Measurements from ENCODE around the gene TMEM72. TPM values are rescaled to one million over a fixed set of nuclear protein-coding genes. Genes with fewer than 3 reads are reported as not detected.
A peak's percentile ranks its signal among the peaks of the same experiment; 100 is the strongest.

TMEM72 gene
- total RNA-seq, 1 donor from 2014 or later: not detected

DNA sequence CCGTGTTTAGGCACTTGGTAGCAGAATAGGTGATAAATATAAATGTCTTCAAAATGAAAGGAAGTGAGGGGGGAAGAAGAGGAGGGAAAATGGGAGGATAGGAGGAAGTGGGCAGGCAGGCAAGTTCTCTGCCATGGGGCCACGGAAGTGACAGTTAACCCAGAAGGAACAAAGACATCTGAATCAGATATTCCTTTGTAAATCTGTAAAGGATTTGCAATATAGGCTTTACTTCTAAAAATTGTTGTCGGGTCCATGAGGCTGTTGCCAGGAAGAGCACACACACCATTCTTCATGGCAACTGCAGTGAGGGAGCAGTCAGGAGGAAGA is 24.8 kb downstream of the TMEM72 start:
- TF ChIP-seq, protein P1, sequence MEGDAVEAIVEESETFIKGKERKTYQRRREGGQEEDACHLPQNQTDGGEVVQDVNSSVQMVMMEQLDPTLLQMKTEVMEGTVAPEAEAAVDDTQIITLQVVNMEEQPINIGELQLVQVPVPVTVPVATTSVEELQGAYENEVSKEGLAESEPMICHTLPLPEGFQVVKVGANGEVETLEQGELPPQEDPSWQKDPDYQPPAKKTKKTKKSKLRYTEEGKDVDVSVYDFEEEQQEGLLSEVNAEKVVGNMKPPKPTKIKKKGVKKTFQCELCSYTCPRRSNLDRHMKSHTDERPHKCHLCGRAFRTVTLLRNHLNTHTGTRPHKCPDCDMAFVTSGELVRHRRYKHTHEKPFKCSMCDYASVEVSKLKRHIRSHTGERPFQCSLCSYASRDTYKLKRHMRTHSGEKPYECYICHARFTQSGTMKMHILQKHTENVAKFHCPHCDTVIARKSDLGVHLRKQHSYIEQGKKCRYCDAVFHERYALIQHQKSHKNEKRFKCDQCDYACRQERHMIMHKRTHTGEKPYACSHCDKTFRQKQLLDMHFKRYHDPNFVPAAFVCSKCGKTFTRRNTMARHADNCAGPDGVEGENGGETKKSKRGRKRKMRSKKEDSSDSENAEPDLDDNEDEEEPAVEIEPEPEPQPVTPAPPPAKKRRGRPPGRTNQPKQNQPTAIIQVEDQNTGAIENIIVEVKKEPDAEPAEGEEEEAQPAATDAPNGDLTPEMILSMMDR (IDR thresholded peaks at IDR 0.05; ENCODE audit: borderline replicate concordance): no peak
- no peaks in the 10 kb centered on the region for H3K36me3 ChIP-seq
- intact Hi-C loops (cut with micrococcal nuclease): no loop called here
- peaks cover 4% of the 10 kb centered on the region for H3K9me3 ChIP-seq (replicated peaks)
- H3K4me3 ChIP-seq: no peak overlapping the region
- DNase-seq: no peak
- peak overlapping the region; percentile 70 for H3K27ac ChIP-seq (replicated peaks)
- H3K27me3 ChIP-seq (ENCODE audit: low read depth): no peaks in the 10 kb centered on the region
- peaks cover 47% of the 10 kb centered on the region for H3K4me1 ChIP-seq

DNA sequence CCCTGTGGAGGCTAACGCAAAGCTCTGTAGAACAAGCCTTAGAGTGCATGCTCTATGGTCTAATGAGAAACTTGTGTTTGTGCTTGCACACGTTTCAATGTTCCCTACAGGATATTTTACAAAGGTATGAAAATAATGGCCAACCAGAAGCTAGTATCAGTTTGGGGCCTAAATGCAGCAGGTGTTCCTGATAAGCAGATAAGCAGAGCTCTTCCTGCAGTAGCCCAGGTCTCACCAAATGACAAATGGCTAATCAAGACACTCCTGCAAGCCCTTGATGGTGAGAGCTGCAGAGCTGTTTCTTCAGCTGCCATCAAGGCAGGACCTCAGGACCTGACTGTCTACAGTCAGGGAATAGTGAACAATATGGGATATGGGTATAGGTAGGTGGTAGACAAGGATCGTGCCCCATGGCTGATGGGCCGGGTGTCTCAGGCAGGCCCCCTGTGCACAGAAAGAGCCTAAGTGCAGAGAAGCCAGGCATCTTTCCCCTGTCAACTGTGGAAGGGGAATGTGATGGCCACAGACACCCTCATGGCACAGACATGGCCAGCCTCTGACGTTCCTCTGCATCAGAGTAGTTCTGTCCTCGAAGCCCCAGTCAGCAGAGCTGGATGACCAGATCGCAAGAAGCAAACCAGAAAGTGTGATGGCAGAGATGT is 25.3 kb downstream of the TMEM72 start:
- DNase-seq: no peak
- peaks cover 4% of the 10 kb centered on the region for H3K9me3 ChIP-seq (replicated peaks)
- H3K36me3 ChIP-seq: no peaks in the 10 kb centered on the region
- H3K27me3 ChIP-seq (ENCODE audit: low read depth): no peaks in the 10 kb centered on the region
- TF ChIP-seq, protein P1 (IDR thresholded peaks at IDR 0.05; ENCODE audit: borderline replicate concordance): no peak
- H3K27ac ChIP-seq (replicated peaks): peak overlapping the region; percentile 70
- intact Hi-C loops (cut with micrococcal nuclease): no loop called here
- no peak overlapping the region for H3K4me3 ChIP-seq
- peaks cover 47% of the 10 kb centered on the region for H3K4me1 ChIP-seq

DNA sequence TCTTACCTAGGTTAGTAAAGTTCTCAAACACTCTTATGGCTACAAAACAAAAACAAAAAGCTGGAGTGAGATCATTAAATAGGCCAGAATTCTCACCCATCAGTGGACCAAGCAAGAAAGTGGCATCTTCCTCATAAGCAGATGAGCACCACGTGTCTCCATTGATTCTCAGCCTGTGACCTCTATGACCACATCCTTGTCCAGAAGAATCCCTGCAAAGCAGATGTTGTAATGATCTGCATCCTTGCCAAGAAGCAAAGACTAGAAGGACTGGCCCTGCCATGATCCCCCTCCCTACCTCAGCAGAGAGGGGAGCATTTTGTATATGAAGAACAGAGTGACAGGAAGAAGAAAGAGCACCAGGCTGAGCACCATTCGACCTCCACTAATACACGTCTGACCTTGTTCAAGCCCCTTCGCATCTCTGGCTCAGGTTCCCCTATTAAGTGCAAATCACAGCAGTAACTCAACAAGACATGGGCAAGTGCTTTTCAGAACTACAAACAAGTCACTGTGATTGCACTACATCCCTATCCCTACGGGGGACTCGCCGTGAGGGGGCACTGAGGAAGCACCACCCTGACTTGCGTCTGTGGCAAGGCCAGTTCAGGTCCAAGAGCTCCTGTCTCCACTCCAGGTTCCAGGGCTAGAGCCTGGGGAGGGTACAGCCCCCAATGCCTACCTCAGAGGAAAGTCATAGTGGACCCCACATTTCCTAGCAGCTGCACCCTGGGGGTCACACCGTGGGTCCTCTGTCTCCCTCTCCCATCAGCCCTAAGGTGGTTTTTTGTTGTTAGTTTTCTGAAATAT is 26.3 kb downstream of the TMEM72 start:
- DNase-seq: no peak
- Histone ChIP-seq H3K4me3 (no peak overlapping the region), H3K4me1 (peaks cover 45% of the 10 kb centered on the region), H3K27me3 (ENCODE audit: low read depth) (no peaks in the 10 kb centered on the region), H3K36me3 (no peaks in the 10 kb centered on the region), H3K27ac (replicated peaks) (no peak overlapping the region), H3K9me3 (replicated peaks) (peaks cover 4% of the 10 kb centered on the region)
- intact Hi-C loops (cut with micrococcal nuclease): no loop called here
- TF ChIP-seq, protein P1 (IDR thresholded peaks at IDR 0.05; ENCODE audit: borderline replicate concordance): no peak

DNA sequence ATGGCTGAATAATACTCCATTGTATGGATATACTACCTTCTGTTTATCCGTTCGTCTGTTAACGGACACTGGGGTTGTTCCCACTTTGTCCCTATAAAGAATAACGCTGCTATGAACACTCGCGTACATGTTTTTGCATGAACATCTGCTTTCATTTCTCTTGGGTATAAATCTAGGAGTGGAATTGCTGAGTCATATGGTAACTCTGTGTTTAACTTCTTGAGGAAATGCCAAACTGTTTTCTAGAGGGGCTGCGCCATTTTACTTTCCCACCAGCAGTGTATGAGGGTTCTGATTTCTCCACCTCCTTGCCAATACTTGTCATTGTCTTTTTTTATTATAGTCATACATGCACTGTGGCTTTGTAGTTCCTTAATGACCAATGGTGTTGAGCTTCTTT is 27.8 kb downstream of the TMEM72 start:
- intact Hi-C loops (cut with micrococcal nuclease): no loop called here
- H3K36me3 ChIP-seq: no peaks in the 10 kb centered on the region
- no peaks in the 10 kb centered on the region for H3K27me3 ChIP-seq (ENCODE audit: low read depth)
- no peak overlapping the region for H3K4me3 ChIP-seq
- H3K4me1 ChIP-seq: peaks cover 30% of the 10 kb centered on the region
- TF ChIP-seq, protein P1 (IDR thresholded peaks at IDR 0.05; ENCODE audit: borderline replicate concordance): no peak
- peaks cover 4% of the 10 kb centered on the region for H3K9me3 ChIP-seq (replicated peaks)
- DNase-seq: no peak
- H3K27ac ChIP-seq (replicated peaks): no peak overlapping the region

DNA sequence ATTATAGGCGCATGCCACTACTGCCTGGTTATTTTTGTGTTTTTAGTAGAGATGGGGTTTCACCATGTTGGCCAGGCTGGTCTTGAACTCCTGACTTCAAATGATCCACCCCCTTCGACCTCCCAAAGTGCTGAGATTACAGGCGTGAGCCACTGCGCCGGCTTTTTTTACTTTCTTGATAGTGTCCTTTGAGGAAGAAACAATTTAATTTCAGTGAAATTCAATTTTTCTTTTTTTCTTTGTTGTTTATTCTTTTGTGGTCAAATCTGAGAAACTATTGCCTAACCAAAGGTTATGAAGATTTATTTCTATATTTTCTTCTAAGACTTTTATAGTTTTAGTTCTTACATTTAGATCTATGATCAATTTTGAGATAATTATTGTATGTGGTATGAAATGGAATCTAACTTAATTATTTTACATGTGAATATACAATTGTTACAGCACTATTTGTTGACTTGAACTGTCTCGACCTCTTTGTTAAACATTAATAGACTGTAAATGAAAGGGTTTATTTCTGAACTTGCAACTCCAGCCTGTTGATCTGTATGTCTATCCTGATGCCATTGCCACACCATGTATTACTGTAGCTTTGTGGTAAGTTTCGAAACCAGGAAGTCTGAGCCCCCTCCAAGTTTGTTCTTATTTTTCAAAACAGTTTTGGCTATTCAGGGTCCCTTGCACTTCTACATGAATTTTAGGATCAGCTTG is 28.7 kb downstream of the TMEM72 start:
- Histone ChIP-seq H3K9me3 (replicated peaks) (peaks cover 12% of the 10 kb centered on the region), H3K27ac (replicated peaks) (no peak overlapping the region), H3K4me3 (no peak overlapping the region), H3K36me3 (no peaks in the 10 kb centered on the region), H3K4me1 (peaks cover 21% of the 10 kb centered on the region), H3K27me3 (ENCODE audit: low read depth) (no peaks in the 10 kb centered on the region)
- intact Hi-C loops (cut with micrococcal nuclease): no loop called here
- TF ChIP-seq, protein P1 (IDR thresholded peaks at IDR 0.05; ENCODE audit: borderline replicate concordance): no peak
- no peak for DNase-seq
